HCT116 (cell line): Measurements from ENCODE around the gene ARPC4. TPM values are rescaled to one million over a fixed set of nuclear protein-coding genes. Genes with fewer than 3 reads are reported as not detected.

Experiments used
- ATAC-seq: fragments of 200-7000 bp; cut with Tn5 transposase; 2 replicates; pipeline ENCODE4 v1.9.1; 2020; ENCODE audit warnings: mild to moderate bottlenecking, moderate library complexity
- BruUV-seq: library from RNA; stranded (reverse); fragments of 400-500 nt; replicated peaks from 2 replicates; lab custom pipeline; 2021; lab: Mats Ljungman, UMichigan
- CTCF ChIA-PET: fragments of 300-600 bp; sonication (Branson Sonifier 250); formaldehyde crosslinking; loops from one replicate; lab custom pipeline; 2021; ENCODE audit warnings: antibody characterized with exemption; lab: Charles Lee
- POLR2A ChIA-PET: fragments of 300-600, 350-600 bp; sonication (Branson Sonifier 250); formaldehyde crosslinking; loops from one replicate; lab custom pipeline; 2021; ENCODE audit warnings: antibody characterized with exemption; lab: Charles Lee
- RAD21 ChIA-PET, 2 experiments: fragments of 300-600 bp; sonication (Branson Sonifier 250); formaldehyde crosslinking; loops; one replicate each; lab custom pipeline; 2023; ENCODE audit warnings: low total read pairs in 2 of 2; ENCODE audit not compliant: uncharacterized antibody in 2 of 2, unreplicated experiment in 2 of 2, low non-redundant PET in 1 of 2; lab: Charles Lee
- DNase-seq: peaks from one replicate; pipeline ENCODE4 v3.0.0-alpha.2; 2010; ENCODE audit warnings: low read depth, low spot score
- H2AFZ ChIP-seq: fragments of 200-600 bp; shearing (Covaris generic), sonication (generic); 2 replicates; pipeline ENCODE4 v1.6.1; 2017; ENCODE audit warnings: low read depth, mixed run types, mixed read lengths, antibody characterized with exemption, low read length; ENCODE audit not compliant: poor library complexity, severe bottlenecking
- H3K27ac ChIP-seq: 2 replicates; pipeline ENCODE4 v1.5.1; 2012; ENCODE audit warnings: low read depth, low read length
- H3K27me3 ChIP-seq: fragments of 200-600 bp; sonication (generic); 2 replicates; pipeline ENCODE4 v1.6.1; 2016; ENCODE audit warnings: mixed run types, low read length, mixed read lengths; ENCODE audit not compliant: insufficient read depth
- H3K36me3 ChIP-seq, 2 experiments: fragments of 200-500 bp in 1 of 2; fragments of 200-600 bp in 1 of 2; sonication (Bioruptor generic) in 1 of 2; sonication (generic) in 1 of 2; 2 replicates each; pipeline versions ENCODE4 v1.5.1 to v1.6.1; 2014 to 2016; ENCODE audit warnings: low read length in 2 of 2, inconsistent platforms in 1 of 2, mixed read lengths in 1 of 2, mixed run types in 1 of 2; ENCODE audit not compliant: insufficient read depth in 2 of 2, control insufficient read depth in 1 of 2
- H3K4me1 ChIP-seq, 2 experiments: fragments of 200-600 bp in 1 of 2; sonication (generic) in 1 of 2; 2 replicates each; pipeline versions ENCODE4 v1.5.1 to v1.6.1; 2012 to 2017; ENCODE audit warnings: low read length in 2 of 2, inconsistent platforms in 1 of 2, mild to moderate bottlenecking in 1 of 2, mixed read lengths in 1 of 2, mixed run types in 1 of 2, moderate library complexity in 1 of 2; ENCODE audit not compliant: insufficient read depth in 2 of 2, control insufficient read depth in 1 of 2
- H3K4me2 ChIP-seq: fragments of 200-600 bp; sonication (generic); 2 replicates; pipeline ENCODE4 v1.6.1; 2017; ENCODE audit warnings: mixed run types, low read length, mixed read lengths
- H3K4me3 ChIP-seq, 2 experiments: fragments of 200-600 bp in 1 of 2; sonication (generic) in 1 of 2; replicated peaks in 1 of 2; 2 replicates each; pipeline ENCODE4 v1.5.1; 2011 to 2016; ENCODE audit warnings: low read length in 2 of 2, control low read depth in 1 of 2, low read depth in 1 of 2, mild to moderate bottlenecking in 1 of 2, mixed read lengths in 1 of 2, mixed run types in 1 of 2
- H3K79me2 ChIP-seq: fragments of 200-600 bp; sonication (generic); 2 replicates; pipeline ENCODE4 v1.6.1; 2017; ENCODE audit warnings: mild to moderate bottlenecking, mixed run types, low read length, moderate library complexity, mixed read lengths; ENCODE audit not compliant: insufficient read depth
- H3K9ac ChIP-seq: fragments of 200-600 bp; sonication (generic); 2 replicates; pipeline ENCODE4 v1.6.1; 2016; ENCODE audit warnings: low read length, mixed read lengths
- H3K9me2 ChIP-seq: fragments of 200-600 bp; sonication (generic), shearing (Covaris generic); 2 replicates; pipeline ENCODE4 v1.6.1; 2017; ENCODE audit warnings: mixed run types, mild to moderate bottlenecking, moderate library complexity; ENCODE audit not compliant: insufficient read depth
- H3K9me3 ChIP-seq, 2 experiments: fragments of 200-500 bp in 1 of 2; fragments of 200-600 bp in 1 of 2; sonication (Bioruptor generic) in 1 of 2; sonication (generic) in 1 of 2; 2 replicates each; pipeline ENCODE4 v1.6.1; 2014 to 2017; ENCODE audit warnings: low read length in 2 of 2, mixed read lengths in 2 of 2, inconsistent platforms in 1 of 2, low read depth in 1 of 2, mild to moderate bottlenecking in 1 of 2, mixed run types in 1 of 2, moderate library complexity in 1 of 2; ENCODE audit not compliant: control insufficient read depth in 1 of 2, insufficient read depth in 1 of 2
- H4K20me1 ChIP-seq: fragments of 200-600 bp; sonication (generic), shearing (Covaris generic); 2 replicates; pipeline ENCODE4 v1.6.1; 2017; ENCODE audit warnings: mixed run types, mild to moderate bottlenecking, moderate library complexity; ENCODE audit not compliant: insufficient read depth
- CBX3 ChIP-seq: IDR thresholded peaks from 2 replicates; pipeline ENCODE4 v1.6.1; 2012; ENCODE audit warnings: low read depth
- CEBPB ChIP-seq: IDR thresholded peaks from 2 replicates; pipeline ENCODE4 v1.6.1; 2012; ENCODE audit warnings: low read depth
- ELF1 ChIP-seq: IDR thresholded peaks from 2 replicates; pipeline ENCODE4 v1.6.1; 2012; ENCODE audit warnings: low read depth, borderline replicate concordance
- EZH2 ChIP-seq: fragments of 200-600 bp; sonication (generic); IDR thresholded peaks from 2 replicates; pipeline ENCODE4 v1.6.1; 2017; ENCODE audit warnings: antibody characterized with exemption, mixed run types
- FOSL1 ChIP-seq: IDR thresholded peaks from 2 replicates; pipeline ENCODE4 v1.6.1; 2012; ENCODE audit warnings: low read depth
- JUND ChIP-seq: IDR thresholded peaks from 2 replicates; pipeline ENCODE4 v1.6.1; 2012
- MAX ChIP-seq: IDR thresholded peaks from 2 replicates; pipeline ENCODE4 v1.6.1; 2012
- POLR2AphosphoS5 ChIP-seq: IDR thresholded peaks from 2 replicates; pipeline ENCODE4 v1.6.1; 2011; ENCODE audit warnings: mild to moderate bottlenecking, low read depth, low read length, moderate library complexity
- SIN3A ChIP-seq: IDR thresholded peaks from 2 replicates; pipeline ENCODE4 v1.6.1; 2012; ENCODE audit warnings: low read depth
- SP1 ChIP-seq: IDR thresholded peaks from 2 replicates; pipeline ENCODE4 v1.6.1; 2012; ENCODE audit warnings: low read depth
- SRF ChIP-seq: IDR thresholded peaks from 2 replicates; pipeline ENCODE4 v1.6.1; 2012; ENCODE audit warnings: low read depth
- YY1 ChIP-seq: IDR thresholded peaks from 2 replicates; pipeline ENCODE4 v1.6.1; 2011; ENCODE audit warnings: low read length, low read depth, moderate library complexity, mild to moderate bottlenecking; ENCODE audit not compliant: insufficient replicate concordance; ENCODE audit errors: extremely low read depth
- ZNF274 ChIP-seq: fragments of 200-500 bp; sonication (Bioruptor generic); IDR thresholded peaks from 2 replicates; pipeline ENCODE4 v1.6.1; 2014; ENCODE audit warnings: mild to moderate bottlenecking, low read depth, low read length, inconsistent platforms
- intact Hi-C: fragments of 100-400 bp; cut with micrococcal nuclease; formaldehyde crosslinking; loops from 2 replicates; pipeline ENCODE4 v1.10.0; 2022
- total RNA-seq: library from RNA; stranded (reverse); gene quantifications from one replicate; pipeline ENCODE4 v1.2.1, GENCODE V29; 2021; ENCODE audit not compliant: unreplicated experiment
- TF ChIP-seq, protein P1 (sequence below): IDR thresholded peaks from 2 replicates; pipeline ENCODE4 v1.6.1; 2011; ENCODE audit warnings: mild to moderate bottlenecking, low read length, moderate library complexity; ENCODE audit not compliant: insufficient replicate concordance; ENCODE audit errors: extremely low read depth
- TF ChIP-seq, protein P2 (sequence below): IDR thresholded peaks from 2 replicates; pipeline ENCODE4 v1.6.1; 2012

Gene ARPC4
- total RNA-seq, 1 experiment from 2014 or later, result 110 TPM

- no peak for ATAC-seq
- Histone ChIP-seq H4K20me1 (no peaks in the 10 kb centered on the region), H2AFZ (no peak overlapping the region), H3K27me3 (no peaks in the 10 kb centered on the region), H3K4me2 (no peak overlapping the region), H3K9me3 (no peaks in the 10 kb centered on the region), H3K4me3 (no peak overlapping the region), H3K79me2 (peaks cover 70% of the 10 kb centered on the region), H3K27ac (no peak overlapping the region), H3K9ac (no peak overlapping the region), H3K4me1 (peaks cover 0 to 18% of the 10 kb centered on the region in 2 experiments; a peak in 3 of 4 replicates), H3K36me3 (peaks cover 30 to 42% of the 10 kb centered on the region in 2 experiments), H3K9me2 (no peaks in the 10 kb centered on the region)
- ChIA-PET RAD21 (no interaction called here), POLR2A (no interaction called here), CTCF (interaction anchor here (1.0 kb wide), 1 partner anchor 151 kb away, joined by 3 read pairs; no protein-coding TSS in a partner anchor)
- TF ChIP-seq YY1, result no peak
- TF ChIP-seq JUND, result no peak
- TF ChIP-seq, protein P1, sequence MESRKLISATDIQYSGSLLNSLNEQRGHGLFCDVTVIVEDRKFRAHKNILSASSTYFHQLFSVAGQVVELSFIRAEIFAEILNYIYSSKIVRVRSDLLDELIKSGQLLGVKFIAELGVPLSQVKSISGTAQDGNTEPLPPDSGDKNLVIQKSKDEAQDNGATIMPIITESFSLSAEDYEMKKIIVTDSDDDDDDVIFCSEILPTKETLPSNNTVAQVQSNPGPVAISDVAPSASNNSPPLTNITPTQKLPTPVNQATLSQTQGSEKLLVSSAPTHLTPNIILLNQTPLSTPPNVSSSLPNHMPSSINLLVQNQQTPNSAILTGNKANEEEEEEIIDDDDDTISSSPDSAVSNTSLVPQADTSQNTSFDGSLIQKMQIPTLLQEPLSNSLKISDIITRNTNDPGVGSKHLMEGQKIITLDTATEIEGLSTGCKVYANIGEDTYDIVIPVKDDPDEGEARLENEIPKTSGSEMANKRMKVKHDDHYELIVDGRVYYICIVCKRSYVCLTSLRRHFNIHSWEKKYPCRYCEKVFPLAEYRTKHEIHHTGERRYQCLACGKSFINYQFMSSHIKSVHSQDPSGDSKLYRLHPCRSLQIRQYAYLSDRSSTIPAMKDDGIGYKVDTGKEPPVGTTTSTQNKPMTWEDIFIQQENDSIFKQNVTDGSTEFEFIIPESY, result no peak
- no peak for TF ChIP-seq CBX3
- TF ChIP-seq, protein P2, sequence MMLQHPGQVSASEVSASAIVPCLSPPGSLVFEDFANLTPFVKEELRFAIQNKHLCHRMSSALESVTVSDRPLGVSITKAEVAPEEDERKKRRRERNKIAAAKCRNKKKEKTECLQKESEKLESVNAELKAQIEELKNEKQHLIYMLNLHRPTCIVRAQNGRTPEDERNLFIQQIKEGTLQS, result no peak
- TF ChIP-seq FOSL1, result no peak
- TF ChIP-seq SP1, result no peak
- no peak for TF ChIP-seq CEBPB
- no peak for TF ChIP-seq SIN3A
- TF ChIP-seq ELF1, result no peak
- no peak for TF ChIP-seq POLR2AphosphoS5
- TF ChIP-seq MAX, result no peak
- no peak for TF ChIP-seq ZNF274
- no peak for TF ChIP-seq SRF
- TF ChIP-seq EZH2, result no peak
- no peak for DNase-seq
- no TSS peak for BruUV-seq
- intact Hi-C loops, result no loop called here
Observed at GRCh38 chr3:9795207-9795606, 2.3 kb downstream of the ARPC4 start.
